GM12872 (cell line): Measurements from ENCODE around the gene CNDP2.

Experiments
- TF ChIP-seq, protein P1 (sequence below): IDR thresholded peaks from 3 replicates; pipeline ENCODE4 v1.5.1; 2011; ENCODE audit warnings: low read depth, mild to moderate bottlenecking, low read length, moderate library complexity; ENCODE audit not compliant: insufficient read depth

CNDP2 gene

DNA sequence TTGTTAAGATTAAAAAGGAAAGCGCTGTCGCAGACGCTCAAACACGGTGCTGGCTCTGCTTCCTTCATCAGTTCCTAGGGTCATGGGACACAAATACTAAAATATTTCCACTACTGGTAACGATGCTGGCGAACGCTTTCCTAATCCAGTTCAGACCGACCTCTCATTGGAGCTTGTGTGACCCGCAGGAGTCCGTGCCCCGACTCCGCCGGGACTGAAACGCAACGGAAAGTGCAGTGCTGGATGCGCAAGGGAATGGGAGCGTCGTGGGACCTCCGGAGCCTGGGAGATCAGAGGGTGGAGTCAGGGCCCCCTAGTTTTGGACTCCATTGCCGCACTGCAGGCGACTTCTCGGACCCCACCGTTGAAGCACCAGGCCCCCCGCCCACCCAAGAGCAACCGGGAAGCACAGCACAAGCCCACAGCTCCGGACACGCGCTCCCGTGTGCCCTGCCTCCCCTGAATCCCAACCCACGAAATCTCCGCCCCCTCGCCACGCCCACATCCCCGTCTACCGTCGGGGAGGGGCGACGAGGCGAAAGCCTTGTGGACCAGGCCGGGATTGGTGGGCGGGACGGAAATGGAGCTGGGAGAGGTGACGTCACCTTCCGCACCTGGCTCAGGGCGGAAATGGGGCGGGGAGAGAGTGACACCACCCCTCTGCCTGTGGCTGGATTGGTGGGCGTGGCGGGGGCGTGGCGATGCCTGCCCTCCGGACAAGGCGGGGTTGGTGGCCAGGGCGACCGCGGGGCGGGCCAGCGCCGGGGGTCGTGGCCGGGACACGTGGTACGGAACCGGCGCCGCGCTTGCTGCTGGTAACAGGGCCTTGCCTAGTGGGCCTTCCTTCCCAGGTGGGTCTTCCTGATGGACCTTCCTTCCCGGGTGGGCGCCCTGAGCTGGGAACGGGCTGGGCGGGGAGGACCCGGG, at the start of gene CNDP2:
Gene CNDP2 (plus strand): TSS at position 783 of the 927 bp plus-strand sequence. CDS start 3,611 bp downstream, outside the sequence.
- TF ChIP-seq, protein P1, sequence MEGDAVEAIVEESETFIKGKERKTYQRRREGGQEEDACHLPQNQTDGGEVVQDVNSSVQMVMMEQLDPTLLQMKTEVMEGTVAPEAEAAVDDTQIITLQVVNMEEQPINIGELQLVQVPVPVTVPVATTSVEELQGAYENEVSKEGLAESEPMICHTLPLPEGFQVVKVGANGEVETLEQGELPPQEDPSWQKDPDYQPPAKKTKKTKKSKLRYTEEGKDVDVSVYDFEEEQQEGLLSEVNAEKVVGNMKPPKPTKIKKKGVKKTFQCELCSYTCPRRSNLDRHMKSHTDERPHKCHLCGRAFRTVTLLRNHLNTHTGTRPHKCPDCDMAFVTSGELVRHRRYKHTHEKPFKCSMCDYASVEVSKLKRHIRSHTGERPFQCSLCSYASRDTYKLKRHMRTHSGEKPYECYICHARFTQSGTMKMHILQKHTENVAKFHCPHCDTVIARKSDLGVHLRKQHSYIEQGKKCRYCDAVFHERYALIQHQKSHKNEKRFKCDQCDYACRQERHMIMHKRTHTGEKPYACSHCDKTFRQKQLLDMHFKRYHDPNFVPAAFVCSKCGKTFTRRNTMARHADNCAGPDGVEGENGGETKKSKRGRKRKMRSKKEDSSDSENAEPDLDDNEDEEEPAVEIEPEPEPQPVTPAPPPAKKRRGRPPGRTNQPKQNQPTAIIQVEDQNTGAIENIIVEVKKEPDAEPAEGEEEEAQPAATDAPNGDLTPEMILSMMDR: no peak

DNA sequence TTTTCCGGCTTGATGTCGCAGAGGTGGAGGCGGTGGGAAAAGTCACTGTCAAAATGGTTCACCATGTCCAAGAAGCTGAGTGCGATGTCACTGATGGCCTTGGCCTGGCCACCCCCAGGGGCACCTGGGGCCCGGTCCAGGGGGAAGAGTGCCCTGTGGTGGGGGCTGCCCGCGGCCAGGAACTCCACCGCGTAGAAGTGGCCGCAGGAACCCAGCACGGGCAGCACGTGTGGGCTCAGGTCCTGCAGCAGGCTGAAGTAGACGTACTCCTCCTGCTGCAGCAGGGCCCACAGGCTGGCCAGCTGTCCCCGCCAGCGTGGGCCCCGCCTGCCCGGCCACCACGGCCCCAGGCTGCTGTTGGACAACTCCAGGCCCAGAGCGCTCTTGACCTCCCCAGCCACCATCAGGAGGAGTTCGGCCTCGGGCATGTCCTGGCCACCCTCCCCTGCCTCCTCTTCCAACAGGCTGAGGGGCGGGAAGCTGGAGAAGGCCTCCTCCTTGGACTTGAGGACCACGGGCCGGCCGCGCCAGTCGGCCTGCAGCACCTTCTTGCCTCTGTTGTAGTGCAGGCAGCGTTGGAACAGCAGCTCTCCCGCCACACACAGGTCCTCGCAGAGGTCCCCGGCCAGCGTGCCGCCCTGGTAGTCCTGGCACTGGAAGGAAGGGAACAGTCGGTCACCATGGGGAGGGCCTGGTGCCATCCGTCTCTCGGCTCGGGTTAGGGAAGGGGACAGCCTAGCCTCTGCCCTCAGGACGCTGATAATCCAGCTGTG, 49.3 kb upstream of the CNDP2 start:
- TF ChIP-seq, protein P1: no peak

DNA sequence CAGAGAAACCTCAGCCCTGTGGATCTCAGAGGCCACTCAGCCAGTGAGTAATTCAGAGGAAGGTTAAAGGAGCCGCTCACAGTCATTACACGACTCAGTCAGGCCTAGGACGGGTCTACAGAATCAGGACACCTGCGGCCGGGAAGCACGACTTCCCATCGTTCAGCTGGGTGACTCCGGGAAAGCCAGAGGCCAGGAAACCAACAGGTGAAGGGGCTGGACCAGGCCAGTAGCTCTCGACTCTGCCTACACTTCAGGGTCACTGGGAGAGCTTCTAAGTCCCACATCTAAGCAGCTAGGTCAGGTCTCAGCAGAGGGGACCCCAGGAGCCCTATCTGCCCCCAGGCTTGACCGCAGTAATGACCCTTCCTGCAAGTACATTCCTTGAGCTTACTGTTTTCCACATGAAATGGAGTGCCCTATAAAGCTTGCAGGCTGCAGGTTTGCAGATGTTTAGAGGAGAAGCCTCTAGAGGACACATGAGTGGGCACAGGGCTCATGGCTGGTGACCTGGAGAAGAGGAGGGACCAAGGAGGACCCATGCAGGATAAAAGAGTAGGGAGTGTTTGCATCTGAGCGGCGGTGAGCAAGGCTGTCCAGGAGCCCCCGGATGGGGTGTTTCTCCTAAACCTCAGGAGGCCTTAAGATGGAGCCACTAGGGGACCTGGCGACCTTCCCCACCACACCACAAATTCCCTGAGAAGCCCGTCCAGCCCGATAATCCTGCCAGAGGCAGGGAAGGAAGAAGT, 48.6 kb upstream of the CNDP2 start:
- TF ChIP-seq, protein P1: no peak

DNA sequence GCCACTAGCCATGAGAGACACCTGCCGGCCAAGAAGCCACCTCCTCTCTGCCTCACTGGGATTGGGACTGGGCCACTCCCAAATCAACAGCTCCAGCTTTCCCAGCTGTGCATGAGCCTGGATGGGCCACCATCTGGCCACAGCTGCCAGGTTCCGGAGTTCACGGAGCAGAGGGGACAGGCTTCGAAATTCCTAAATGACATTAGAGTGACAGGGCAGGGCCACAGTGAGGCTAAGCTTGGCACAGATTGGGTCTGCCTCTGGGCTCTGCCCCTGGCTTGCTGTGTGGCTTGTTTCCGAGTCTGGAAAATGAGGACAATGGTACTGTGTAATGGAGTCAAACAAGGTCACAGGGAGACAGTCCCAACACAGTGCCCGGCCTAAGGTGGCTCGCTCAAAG, 45.5 kb upstream of the CNDP2 start:
- TF ChIP-seq, protein P1: no peak

DNA sequence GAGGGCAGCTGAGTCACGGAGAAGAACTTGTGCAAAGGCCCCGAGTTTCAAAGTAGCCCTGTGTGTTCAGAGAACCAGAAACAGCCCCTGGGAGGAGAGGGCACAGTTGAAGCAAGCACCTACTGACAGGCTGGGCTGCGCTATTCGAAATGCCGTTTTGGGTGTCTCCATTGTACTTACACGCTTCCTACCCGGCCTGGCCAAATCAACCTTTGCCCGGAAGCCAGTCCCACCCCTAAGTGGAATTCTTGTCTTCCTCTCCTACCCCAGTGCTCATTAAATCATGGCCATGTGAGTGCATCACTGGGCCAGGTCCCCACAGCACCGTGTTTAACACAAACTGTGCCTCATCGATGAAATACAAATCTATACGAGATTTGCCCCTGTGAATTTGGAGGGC, 45.0 kb upstream of the CNDP2 start:
- TF ChIP-seq, protein P1: no peak

DNA sequence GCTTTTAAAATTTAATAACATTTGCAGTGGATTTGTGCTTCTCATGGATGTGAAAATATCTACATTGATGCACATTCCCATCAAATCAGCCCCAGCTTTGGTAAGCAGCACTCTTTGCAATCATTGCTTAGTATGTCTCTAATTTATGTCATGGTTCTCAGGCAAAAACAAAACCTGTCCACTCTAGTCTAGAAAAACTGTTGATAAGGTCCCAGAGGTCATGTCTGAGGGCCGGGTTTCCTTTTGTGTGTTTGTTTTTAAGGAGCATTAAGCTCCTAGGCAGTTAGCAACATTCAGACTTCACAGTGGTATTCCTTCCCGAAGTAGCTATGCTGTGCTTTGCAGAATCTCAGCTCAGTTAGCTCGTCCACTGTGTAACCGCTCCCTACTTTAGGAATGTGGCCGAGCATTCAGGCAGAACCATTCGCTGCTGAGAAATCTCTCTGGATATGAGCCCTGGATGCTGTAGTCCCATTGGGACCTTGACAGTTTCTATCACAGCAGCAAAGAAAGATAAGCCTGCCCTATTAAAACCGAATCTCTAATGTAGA, 43.1 kb upstream of the CNDP2 start:
- TF ChIP-seq, protein P1: no peak
